Measurements from ENCODE around the gene SLC12A8.

GRCh38 chr3:125037498-125038150 lies 174.9 kb downstream of the SLC12A8 start:
- TF ChIP-seq POLR2A (IDR thresholded peaks at IDR 0.05) = no peak
- no peak for TF ChIP-seq CTCF (IDR thresholded peaks at IDR 0.05)

Measured in adrenal gland (tissue), 5 donors.